COLO829 (cell line): ENCODE data around the gene FAM53C.
"Not testable (repeated sequence)": the region's sequence is repeated elsewhere in the genome, so short reads cannot be mapped to it uniquely, and the experiment has no call there.

ENCODE experiments used
- DNase-seq: peaks from one replicate; pipeline ENCODE4 v3.0.0; 2012; ENCODE audit warnings: low spot score

Gene FAM53C

GRCh38 chr5:138337685-138338410, at the start of gene FAM53C:
FAM53C (plus strand) TSS chr5:138338266; CDS start chr5:138341336, 3,070 bp downstream.
- DNase-seq, result peak; percentile 81

DNA sequence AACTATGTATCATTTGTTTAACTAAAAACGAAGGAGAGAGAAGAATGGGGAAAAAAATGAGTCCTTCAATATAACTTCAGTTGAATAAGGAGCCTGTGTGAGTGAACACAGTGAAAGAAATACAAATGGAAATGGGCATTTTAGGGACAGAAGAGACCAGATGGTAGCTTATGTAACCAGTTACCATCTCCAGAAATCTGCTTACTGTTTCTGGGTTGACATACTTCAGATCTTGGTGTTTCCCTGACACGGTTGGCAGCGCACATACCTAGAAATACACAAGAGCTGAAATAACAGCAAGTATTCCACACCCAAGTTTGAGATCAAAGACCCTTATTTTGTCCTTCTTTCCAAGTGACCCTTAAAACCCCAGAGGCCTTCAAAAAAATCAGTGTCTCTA, 48.8 kb upstream of the FAM53C start:
- DNase-seq, result no peak

DNA sequence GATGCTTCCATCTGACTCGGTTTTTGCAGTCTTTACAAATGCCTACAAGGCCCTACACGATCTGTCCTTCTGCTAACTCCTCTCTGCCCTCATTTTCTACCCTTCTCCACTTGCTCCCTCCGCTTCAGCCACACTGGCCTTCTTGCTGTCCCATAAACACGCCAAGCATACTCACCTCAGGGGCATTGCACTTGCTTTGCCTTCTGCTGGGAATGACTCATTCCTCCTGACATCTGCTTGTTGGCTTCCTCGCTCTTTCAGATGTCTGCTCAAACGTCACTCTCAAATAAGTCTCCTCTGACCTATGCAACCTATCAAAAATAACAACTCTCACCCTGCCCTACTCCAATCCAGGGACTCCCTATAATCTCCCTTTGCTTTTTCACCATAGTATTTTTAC, 34.7 kb upstream of the FAM53C start:
- no peak for DNase-seq

DNA sequence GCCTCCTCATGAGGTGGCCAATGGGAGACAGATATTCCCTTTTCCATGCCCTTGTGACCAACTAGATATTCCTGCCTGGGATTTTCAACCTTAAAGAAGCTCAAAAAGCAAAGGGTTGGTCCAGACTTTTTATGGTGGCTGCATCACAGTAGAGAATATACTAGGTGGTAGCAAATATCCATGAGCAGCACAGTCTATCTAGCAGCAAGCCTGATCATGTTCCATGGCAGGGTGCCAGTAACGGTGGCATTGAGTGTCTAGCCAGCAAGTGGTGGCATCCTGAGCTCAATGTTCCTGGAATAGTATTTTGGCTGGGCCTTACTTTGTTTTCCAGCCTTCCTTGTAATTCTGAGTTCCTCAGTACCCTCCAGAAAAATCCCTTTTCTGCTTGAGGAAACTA, 32.3 kb upstream of the FAM53C start:
- DNase-seq, result no peak

DNA sequence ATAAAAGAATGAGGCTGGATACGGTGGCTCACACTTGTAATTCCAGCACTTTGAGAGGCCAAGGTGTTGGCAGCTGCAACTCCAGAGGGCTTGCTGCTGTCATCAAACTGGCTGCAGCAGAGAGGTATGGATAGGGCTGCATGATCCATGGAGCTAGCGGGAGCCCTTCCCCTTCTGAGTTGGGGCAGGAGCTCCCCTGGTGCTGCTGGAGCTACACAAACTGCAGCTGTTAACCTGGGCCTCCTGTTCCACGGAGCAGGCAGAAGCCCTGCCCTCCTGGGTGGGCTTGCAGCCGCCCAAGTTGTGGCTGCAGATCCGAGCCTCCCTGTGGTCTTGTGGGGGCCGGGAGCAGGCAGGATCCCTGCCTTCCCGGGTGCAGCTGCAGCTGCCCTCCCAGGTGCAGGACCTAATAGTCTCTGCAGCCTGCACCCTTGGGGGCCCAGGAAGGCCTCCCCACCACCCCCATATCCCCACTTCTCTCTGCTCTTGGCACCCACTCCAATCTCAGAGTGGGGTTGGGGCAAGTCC, 22.3 kb upstream of the FAM53C start:
- no peak for DNase-seq

DNA sequence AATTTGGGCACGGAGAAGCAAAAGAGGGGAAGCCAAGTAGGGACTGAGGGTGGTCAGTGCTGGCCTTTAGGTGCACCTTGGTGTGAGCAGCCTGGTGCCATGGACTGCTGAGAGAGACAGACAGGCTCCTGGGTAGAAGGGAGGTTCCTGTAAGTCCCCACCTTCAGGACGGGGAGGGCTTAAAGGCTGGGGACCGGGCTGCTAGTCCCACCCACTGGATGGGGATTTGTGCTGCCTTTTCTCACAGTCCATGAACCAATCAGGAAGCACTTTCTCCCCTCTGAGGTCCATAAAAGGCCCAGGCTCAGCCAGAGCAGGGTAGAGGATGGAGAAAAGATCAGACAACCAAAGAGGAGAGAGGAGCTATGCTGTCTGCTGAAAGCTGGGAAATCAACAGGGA, 21.7 kb upstream of the FAM53C start:
- DNase-seq, result no peak

DNA sequence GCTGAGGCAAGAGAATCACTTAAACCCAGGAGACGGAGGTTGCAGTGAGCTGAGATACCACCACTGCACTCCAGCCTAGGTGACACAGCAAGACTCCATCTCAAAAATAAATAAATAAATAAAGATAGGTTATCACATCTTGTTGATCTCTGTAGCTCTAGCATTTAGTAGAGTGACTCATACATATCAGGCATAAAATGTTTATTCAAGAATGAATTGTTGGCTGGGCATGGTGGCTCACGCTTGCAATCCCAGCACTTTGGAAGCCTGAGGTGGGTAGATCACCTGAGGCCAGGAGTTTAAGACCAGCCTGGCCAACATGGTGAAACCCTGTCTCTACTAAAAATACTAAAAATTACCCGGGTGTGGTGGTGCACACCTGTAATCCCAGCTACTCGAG, 19.9 kb upstream of the FAM53C start:
- not testable (repeated sequence) for DNase-seq

DNA sequence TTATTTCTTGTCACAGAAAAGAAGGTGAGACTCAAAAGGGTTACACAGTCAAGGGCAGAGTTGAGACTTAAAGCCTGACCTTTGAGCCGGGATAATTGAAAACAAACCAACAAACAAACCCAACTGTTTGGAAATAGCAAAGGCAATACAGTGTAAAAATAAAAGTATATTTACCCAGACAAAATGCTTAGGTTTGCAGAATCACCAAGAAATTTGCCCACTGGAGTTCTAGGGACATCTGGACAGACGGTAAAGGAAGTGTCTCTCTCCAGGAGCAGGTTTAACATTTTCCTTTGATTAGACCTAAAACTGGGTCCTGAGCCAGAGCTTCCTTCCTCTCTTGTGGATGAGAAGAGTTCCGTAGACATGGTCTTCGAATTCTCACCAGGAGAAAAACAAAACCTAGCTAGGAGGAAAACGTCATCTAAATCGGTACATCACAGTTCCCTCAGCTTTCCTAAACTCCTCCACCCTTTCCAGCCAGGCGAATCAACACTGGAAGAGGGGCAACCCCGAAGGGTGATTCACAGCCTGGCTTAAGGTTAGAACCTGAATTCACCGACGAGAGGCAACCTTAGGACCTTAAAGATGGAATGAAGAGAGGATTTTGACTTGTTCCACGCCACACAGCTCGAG, 7.1 kb upstream of the FAM53C start:
- DNase-seq, result no peak

DNA sequence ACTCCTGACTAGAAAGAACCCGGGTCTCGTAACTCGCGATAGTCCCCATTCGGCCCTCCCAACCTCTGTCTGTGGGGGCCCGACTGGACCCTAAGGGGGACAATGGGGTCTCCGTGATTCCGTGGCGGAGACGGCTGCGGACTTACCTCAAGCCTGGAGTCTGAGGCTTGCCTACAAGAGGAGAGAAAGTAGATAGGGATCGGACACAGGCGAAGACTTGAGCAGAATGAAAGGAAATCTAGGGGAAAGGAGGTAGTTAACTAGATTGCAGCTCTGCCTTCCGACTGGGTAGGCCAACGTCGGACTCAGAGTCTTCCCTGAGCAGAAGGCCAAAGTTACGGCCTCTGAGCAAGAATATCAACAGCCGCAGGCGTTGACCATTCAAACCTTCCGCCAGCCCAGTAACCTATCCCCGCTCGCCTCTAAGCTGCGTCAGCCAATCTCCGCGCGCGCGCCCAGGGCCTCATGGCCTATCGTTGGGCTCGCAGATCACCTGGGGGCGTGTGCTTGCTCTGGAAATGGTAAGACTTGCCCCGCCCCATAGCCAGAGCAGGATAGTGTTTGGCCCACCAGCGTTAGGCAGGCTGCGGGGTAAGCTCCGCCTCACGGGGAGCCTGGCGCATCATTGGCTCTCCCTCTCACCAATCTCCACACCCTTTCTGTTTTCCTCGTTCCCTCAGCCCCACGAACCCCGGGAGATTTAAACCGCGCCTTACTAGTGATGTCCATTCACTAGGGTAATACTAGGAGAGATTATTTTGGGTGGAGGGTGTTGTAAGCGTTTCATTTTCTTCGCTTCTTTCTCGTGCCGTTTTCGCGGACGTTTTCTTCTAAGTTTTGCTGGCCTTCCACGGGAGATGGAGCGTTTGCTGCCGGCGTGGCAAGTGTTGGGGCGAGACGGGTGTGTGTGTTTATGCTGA, 6.4 kb upstream of the FAM53C start, which contains the start of gene CDC25C:
Gene CDC25C (minus strand): TSS at position 356 of the 920 bp plus-strand sequence. CDS start 624 bp downstream, outside the sequence.
- peak; percentile 93 for DNase-seq

GRCh38 chr5:138334867-138335447, 3.1 kb upstream of the FAM53C start:
- no peak for DNase-seq

DNA sequence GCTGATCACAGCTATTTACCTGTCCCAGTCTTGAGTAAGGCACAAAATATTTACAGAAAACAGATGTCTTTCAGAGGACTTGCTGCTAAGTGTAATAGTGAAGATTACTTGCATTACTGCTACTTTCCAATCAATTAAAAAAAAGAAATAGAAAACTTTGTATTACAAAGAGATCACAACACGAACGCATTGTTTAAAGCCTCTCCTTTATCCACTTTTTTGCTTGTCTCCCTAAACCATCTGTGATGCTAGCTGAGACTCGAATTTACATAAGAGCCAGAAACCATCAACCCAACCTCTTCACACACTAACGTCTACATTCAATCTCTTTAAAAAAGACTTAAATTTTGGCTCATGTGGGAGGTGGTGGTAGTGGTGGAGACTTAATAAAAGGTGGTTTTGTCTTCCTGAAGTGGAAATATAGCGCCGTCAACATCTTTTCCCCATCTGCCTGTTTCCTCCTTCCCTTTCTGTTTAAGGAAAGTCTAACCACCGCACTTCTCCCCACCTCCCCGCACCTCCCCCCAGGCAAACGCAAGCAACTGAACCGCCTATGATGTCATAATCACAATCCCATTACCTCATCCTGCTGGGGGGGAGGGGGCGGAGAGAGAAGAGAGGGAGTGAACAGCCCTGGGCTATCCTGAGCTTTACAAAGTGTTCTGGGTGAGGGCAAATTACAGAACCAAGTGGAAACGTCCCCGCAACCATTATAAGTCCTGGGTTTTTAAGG, 948 bp upstream of the FAM53C start:
- DNase-seq, result peak; percentile 66

DNA sequence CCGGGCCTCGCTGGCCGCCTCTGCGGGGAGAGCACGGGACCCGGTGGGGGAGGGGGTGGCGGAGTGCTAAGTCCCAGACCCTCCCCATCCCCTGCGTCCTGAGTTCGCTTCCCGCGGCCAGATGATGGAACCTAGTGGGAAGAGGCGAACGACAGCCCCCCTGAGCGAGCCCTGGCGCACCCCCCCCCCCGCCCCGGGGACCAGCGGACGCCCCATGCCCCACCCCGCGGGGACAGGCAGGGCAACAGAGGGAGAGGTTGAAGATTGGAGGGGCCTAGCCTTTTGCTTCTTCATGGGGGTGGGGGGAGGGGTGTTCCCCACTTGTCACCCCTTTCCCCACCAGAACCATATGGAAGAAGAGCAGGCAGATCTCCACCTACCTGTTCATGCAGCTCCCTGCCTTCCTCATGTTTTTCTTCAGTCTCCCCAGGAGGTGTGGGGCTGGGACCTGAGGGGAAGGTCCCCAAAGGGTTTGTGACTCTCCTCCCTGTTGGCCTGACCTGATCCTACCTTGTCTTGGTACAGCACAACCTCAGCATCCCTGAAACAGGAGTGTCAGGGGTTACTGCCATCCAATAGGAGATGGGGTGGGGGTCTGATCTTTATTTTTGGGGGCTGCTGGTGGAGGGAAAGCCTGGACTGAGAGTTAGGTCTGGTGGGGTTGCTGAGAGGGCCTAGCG, 485 bp downstream of the FAM53C start:
- DNase-seq, result no peak

DNA sequence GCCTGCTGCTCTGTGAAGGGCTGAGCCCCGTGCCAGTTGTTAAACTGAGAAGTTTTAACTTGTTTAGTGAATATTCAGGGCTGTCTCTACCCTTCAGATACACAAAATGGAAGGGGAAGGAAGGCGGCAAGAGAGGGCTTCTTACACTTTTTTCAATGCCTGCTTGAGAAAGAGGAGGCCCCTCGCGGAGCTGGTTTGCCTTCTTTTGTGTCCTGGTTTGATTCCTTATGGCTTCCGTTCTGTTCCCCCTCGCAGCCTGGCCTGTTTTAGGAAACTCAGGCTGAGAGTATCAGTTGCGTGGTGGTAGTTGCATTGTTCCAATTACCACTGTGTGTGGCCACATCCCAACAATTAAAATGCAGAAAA, 1.0 kb downstream of the FAM53C start:
- no peak for DNase-seq

GRCh38 chr5:138339464-138339863, 1.4 kb downstream of the FAM53C start:
- no peak for DNase-seq

DNA sequence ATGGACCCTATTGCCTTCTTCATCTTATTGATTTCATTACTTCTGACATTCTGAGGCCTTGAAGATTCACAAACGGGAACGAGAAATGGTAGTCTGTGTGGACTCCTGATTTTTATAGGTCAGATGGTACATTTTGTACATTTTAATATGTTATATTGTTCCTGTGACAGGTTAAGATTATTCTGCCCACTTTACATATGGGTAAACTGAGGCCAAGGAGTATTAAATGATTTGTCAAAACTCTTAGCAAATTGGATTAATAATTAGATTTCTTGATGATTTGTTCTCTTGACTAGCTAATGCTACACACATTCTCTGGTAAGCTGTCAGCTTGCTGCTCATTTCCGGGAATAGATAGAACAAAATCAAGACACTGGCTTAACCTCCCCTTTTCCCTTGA, 1.9 kb downstream of the FAM53C start:
- no peak for DNase-seq

- DNase-seq, result no peak
Measured at GRCh38 chr5:138344887-138345622, 7.0 kb downstream of the FAM53C start.

GRCh38 chr5:138346889-138347288, 8.8 kb downstream of the FAM53C start:
- no peak for DNase-seq

DNA sequence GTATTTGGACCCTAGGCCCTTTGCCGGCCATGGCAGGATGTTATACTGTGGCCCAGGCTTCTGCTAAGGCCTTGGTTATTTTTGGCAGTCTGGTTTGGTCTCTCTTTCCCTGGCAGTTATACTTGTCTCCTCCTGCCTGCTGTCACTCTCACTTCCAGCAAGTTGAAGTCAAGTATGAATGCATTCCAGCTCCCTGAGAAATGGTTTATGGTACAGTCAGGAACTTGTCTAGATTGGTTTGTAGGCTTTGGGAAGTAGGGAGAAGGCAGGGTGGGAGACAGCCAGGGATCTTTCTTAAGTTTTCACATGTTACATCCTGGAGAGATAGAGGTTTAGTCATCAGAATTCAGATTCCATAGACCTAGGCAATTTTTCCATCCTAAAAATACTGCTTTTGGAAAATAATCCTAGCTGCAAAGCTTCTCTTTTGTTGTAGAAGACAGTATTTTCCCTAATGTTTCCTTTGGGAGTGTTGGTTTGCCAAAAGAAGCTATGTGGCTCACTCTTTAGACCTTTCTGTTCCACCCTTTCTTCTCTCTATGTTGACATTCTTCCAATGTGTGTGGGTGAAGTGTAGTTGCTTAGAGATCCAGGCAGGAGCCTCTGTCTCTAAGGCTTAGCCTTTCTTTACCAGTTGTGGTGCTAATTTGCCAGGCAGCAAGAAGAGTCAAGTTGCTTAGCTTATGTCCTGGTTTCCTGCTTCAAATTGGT, 11.9 kb downstream of the FAM53C start:
- no peak for DNase-seq

GRCh38 chr5:138350563-138350890, 12.5 kb downstream of the FAM53C start:
- no peak for DNase-seq

- DNase-seq, result no peak
Measured at GRCh38 chr5:138351056-138351455, 13.0 kb downstream of the FAM53C start.
